ENCODE results near the gene B4GAT1.

DNA sequence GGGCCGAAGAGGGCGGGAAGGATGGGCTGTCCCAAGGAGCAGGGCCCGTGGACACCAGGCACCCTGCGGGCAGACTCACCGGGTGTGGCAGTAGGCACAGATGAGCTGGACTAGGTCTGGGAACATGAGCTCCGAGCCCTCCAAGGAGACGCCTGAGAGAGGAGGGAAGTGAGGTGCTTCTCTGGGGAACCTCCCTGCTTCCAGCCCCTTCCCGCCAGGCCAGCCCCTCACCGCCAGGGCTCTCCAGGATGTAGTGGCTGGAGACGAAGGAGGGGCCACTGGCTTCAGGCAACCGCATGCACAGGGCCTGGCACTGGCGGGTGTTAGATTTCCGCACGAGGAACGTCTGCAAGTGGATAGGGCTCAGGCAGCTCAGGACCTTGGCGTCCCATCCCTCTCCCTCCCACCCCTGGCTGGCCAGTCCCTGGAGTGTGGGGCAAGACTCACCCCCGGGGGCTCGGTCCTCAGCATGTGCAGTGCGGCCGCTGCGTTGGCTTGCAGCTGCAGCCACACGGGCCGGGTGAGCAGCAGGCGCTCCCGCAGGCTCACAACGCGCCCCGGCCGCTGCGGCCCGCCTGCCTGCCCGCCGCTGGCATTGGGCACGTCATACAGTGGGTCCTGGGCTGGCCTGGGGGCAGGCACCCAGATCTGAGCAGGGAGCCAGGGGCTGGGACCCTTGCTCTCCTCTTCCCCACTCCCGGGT is 11.7 kb downstream of the B4GAT1 start:
- TF ChIP-seq, protein P1, sequence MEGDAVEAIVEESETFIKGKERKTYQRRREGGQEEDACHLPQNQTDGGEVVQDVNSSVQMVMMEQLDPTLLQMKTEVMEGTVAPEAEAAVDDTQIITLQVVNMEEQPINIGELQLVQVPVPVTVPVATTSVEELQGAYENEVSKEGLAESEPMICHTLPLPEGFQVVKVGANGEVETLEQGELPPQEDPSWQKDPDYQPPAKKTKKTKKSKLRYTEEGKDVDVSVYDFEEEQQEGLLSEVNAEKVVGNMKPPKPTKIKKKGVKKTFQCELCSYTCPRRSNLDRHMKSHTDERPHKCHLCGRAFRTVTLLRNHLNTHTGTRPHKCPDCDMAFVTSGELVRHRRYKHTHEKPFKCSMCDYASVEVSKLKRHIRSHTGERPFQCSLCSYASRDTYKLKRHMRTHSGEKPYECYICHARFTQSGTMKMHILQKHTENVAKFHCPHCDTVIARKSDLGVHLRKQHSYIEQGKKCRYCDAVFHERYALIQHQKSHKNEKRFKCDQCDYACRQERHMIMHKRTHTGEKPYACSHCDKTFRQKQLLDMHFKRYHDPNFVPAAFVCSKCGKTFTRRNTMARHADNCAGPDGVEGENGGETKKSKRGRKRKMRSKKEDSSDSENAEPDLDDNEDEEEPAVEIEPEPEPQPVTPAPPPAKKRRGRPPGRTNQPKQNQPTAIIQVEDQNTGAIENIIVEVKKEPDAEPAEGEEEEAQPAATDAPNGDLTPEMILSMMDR (IDR thresholded peaks at IDR 0.05 in 8 of 11, conservative IDR thresholded peaks at IDR 0.05 in 3 of 11), result no peak
- TF ChIP-seq POLR2A (IDR thresholded peaks at IDR 0.05), result no peak

Data from spleen (tissue), 7 donors.